LNCaP clone FGC (cell line): ENCODE results near the gene CD3G.

ENCODE experiments used
- DNase-seq: peaks from one replicate; pipeline ENCODE4 v3.0.0-alpha.2; 2011; ENCODE audit warnings: low read depth
- H3K4me3 ChIP-seq: 2 replicates; pipeline ENCODE4 v1.5.1; 2011; ENCODE audit warnings: mild to moderate bottlenecking, low read depth, low read length, control low read depth
- TF ChIP-seq, protein P1 (sequence below): IDR thresholded peaks from 2 replicates; pipeline ENCODE4 v1.5.1; 2012; ENCODE audit warnings: mild to moderate bottlenecking; ENCODE audit not compliant: control insufficient read depth, insufficient read depth; ENCODE audit errors: extremely low read depth

CD3G gene

DNA sequence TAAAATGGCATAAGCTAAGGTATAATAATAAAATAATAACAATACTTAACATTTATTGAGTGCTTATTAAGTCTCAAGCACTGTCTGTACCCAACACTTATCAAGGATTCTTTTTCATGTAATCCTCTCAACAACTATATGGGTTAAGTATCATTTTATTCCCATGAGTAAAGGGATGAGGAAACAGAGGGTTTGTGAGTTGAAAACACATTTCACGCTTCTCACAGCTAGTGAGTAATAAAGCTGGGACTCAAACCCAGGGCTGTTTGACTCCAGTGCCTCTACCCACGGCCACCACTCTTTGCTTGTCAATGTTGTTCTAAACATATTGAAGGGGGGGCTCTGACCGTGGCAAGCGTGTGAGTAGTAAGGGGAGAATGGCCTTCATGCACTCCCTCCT, 30.9 kb upstream of the CD3G start:
- DNase-seq: no peak
- H3K4me3 ChIP-seq: no peak overlapping the region
- TF ChIP-seq, protein P1, sequence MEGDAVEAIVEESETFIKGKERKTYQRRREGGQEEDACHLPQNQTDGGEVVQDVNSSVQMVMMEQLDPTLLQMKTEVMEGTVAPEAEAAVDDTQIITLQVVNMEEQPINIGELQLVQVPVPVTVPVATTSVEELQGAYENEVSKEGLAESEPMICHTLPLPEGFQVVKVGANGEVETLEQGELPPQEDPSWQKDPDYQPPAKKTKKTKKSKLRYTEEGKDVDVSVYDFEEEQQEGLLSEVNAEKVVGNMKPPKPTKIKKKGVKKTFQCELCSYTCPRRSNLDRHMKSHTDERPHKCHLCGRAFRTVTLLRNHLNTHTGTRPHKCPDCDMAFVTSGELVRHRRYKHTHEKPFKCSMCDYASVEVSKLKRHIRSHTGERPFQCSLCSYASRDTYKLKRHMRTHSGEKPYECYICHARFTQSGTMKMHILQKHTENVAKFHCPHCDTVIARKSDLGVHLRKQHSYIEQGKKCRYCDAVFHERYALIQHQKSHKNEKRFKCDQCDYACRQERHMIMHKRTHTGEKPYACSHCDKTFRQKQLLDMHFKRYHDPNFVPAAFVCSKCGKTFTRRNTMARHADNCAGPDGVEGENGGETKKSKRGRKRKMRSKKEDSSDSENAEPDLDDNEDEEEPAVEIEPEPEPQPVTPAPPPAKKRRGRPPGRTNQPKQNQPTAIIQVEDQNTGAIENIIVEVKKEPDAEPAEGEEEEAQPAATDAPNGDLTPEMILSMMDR: no peak

GRCh38 chr11:118314988-118315411, 29.1 kb upstream of the CD3G start:
- no peak overlapping the region for H3K4me3 ChIP-seq
- peak; percentile 67 for DNase-seq
- TF ChIP-seq, protein P1: no peak

GRCh38 chr11:118318124-118318523, 26.0 kb upstream of the CD3G start:
- TF ChIP-seq, protein P1: no peak
- DNase-seq: no peak
- no peak overlapping the region for H3K4me3 ChIP-seq

DNA sequence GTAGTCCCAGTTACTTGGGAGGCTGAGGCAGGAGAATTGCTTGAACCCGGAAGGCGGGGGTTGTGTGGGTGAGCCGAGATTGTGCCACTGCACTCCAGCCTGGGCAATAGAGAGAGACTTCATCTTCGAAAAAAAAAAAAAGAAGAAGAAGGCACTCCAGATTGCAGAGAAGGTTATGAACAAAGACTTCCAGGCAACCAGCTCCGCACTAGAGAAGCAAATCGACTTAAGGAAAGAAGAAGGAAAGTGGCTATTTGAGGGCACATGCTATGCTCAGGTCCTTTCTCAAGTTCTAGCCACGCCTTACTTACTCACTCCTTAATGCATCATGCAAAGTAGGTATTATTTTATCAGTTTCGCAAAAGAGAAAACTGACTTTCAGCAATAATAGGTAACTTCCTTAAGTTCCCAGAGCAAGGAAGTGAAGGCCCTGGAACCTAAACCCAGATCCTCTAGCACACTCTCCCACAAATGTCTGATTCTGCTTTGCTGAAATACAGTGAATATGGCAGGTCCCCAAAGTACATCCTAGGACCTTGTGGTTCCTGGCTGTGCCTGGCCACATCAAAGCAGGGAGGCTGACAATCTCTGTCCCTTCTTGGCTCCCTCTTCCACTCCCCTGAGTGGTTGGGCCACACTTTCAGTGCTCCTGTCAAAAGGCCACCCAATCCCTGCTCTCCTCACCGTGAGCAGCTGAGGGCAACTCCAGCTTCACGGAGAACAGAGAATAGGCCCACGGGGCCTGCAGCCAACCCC, 25.4 kb upstream of the CD3G start:
- H3K4me3 ChIP-seq: no peak overlapping the region
- DNase-seq: no peak
- TF ChIP-seq, protein P1: no peak

DNA sequence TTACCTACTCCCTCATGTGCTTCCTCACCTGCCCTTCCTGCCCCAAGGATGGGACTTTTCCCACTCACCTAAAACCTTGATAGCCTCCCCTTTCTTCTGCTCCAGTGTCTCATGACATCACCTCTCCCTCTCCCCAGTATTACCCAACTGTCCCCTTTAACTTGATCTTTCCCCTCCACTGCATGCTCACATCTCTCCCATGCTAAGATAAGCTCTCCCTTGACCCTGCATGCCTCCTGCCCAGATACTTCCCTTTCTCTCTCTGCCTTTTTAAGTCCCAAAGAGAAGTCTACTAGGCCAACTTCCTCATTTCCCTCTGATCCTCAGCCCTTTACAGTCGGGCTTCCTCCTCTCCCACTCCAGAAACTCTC, 24.8 kb upstream of the CD3G start:
- no peak for DNase-seq
- TF ChIP-seq, protein P1: no peak
- H3K4me3 ChIP-seq: no peak overlapping the region

DNA sequence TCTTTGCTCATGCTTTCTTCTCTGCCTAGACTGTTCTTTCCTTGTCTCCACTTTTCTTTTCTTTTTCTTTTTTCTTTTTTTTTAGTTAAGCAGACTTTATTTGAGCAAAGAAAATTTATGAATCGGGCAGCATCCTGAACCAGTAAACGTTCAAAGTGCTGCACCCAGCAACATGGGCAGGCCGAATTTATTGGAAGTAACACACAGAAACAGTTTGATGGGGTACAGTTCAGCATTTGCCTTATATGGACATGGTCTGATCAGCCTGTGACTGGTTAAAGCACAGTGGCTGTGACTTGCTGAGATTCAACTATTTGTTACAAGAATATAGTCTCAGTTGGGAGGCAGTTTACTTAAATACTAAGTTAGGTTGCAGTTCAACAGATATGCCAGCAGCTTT, 23.6 kb upstream of the CD3G start:
- TF ChIP-seq, protein P1: no peak
- H3K4me3 ChIP-seq: no peak overlapping the region
- no peak for DNase-seq

DNA sequence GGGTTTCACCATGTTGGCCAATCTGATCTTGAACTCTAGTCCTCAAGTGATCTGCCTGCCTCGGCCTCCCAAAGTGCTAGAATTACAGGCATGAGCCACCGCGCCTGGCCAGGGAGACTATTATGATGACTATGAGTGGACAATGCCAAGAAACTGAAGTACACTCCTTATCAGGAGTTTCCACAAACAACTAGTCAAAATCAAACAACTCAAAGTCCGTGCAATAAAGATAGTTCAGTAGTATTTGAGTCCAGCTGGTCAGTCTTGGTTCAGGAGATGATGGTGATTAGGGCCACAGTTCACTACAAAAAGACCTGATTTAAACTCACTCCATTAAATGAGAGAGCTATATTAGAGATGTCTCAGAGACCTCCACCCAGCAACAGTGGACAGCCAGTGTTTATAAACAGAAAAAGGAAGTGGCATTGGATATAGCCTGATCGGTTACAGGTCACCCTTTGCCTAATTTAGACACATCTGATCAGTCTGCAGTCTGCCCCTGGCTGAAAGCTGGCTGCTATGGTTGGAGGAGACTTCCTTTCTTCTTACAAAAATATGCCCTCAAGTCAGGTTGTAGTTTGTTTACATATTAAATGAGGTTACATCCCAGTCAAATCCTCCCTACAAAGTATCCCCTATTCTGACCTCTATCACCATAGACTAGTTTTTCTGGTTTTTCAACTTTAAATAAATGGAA, 22.6 kb upstream of the CD3G start:
- no peak for DNase-seq
- TF ChIP-seq, protein P1: no peak
- H3K4me3 ChIP-seq: no peak overlapping the region
